PFSK-1 (cell line): ENCODE data around the gene GRWD1.

Experiments
- FOXP2 ChIP-seq: optimal IDR thresholded peaks from 2 replicates; pipeline ENCODE3; 2011; ENCODE audit warnings: borderline replicate concordance, control low read depth, inconsistent platforms; ENCODE audit not compliant: insufficient read depth; ENCODE audit errors: extremely low read length, extremely low read depth
- POLR2AphosphoS5 ChIP-seq: IDR thresholded peaks from 2 replicates; pipeline ENCODE4 v1.6.1; 2012; ENCODE audit warnings: low read depth, mild to moderate bottlenecking, control low read depth, low read length, moderate library complexity
- REST ChIP-seq, 2 experiments: IDR thresholded peaks; 2 replicates each; pipeline versions ENCODE4 v1.6.1 to v1.8.0; 2011 to 2012; ENCODE audit warnings: low read depth in 2 of 2, low read length in 2 of 2, control low read depth in 1 of 2, inconsistent platforms in 1 of 2, mild to moderate bottlenecking in 1 of 2, moderate library complexity in 1 of 2; ENCODE audit not compliant: insufficient read depth in 1 of 2
- SIN3A ChIP-seq: IDR thresholded peaks from 2 replicates; pipeline ENCODE4 v1.6.1; 2012; ENCODE audit warnings: mild to moderate bottlenecking, low read length, moderate library complexity, borderline replicate concordance; ENCODE audit not compliant: insufficient read depth
- TAF1 ChIP-seq: IDR thresholded peaks from 2 replicates; pipeline ENCODE4 v1.6.1; 2012; ENCODE audit warnings: low read length, control low read depth, borderline replicate concordance; ENCODE audit not compliant: insufficient read depth

The GRWD1 gene

GRCh38 chr19:48424694-48425219, 21.0 kb upstream of the GRWD1 start:
- TF ChIP-seq POLR2AphosphoS5 (peak; percentile 20; the same call in 1 of the 2 replicates), TAF1 (no peak), REST (IDR thresholded peaks at IDR 0.05; ENCODE audit: insufficient read depth in 1 of 2, low read depth in 2 of 2, low read length in 2 of 2) (no peak; a peak in 1 of 4 replicates), FOXP2 (no peak), SIN3A (no peak)

- TF ChIP-seq REST (IDR thresholded peaks at IDR 0.05; ENCODE audit: insufficient read depth in 1 of 2, low read depth in 2 of 2, low read length in 2 of 2) (no peak), POLR2AphosphoS5 (no peak), SIN3A (no peak), FOXP2 (no peak), TAF1 (no peak)
Observed at GRCh38 chr19:48428670-48429069, 17.1 kb upstream of the GRWD1 start.

DNA sequence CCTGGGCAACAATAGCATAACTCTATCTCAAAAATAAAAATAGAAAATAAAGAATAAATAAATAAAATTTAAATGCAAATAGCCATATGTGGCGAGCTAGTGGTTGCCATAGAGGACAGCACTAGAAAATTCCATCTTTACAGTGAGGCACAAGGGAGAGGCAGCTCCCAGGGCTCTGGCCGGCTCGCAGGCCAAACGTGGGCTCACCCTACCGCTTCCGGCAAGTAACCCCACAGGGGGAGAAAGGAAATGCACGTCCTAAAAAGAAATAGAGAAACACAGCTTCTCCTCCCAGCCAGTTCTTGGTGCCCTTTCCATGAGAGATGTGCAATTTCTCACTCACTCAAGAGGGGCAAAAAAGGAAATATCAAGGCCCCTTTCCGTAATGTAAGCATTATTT, 12.4 kb upstream of the GRWD1 start:
- TF ChIP-seq SIN3A (no peak), POLR2AphosphoS5 (no peak), REST (IDR thresholded peaks at IDR 0.05; ENCODE audit: insufficient read depth in 1 of 2, low read depth in 2 of 2, low read length in 2 of 2) (no peak)

GRCh38 chr19:48436586-48436985, 9.2 kb upstream of the GRWD1 start:
- TF ChIP-seq SIN3A (no peak), TAF1 (no peak), FOXP2 (no peak)

DNA sequence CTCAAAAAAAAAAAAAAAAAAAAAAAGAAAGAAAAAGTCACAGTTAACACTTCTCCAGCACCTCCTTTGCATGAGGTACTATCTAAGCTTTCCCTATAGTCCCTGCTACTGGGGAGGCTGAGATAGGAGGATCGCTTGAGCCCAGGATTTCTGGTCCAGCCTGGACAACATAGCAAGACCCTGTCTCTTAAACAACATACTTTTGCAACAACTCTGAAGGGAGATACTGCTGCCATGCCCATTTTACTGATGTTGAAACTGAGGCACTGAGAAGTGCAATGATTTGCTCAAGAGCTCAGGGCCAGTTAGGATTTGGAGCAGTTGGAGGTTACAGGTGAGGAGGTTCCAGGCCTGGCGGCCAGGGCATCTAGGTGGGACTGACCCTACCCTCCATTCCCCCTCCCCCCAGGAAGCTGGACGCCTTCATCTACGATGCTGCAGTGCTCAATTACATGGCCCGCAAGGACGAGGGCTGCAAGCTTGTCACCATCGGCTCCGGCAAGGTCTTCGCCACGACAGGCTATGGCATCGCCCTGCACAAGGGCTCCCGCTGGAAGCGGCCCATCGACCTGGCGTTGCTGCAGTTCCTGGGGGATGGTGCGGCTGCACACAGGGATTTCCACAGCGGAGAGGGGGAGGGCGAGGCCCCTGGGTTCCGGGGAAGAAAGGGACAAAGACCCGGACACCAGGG, 4.3 kb upstream of the GRWD1 start:
- no peak for TF ChIP-seq SIN3A
- no peak for TF ChIP-seq POLR2AphosphoS5
- no peak for TF ChIP-seq TAF1
- TF ChIP-seq FOXP2: no peak
- no peak for TF ChIP-seq REST (IDR thresholded peaks at IDR 0.05; ENCODE audit: insufficient read depth in 1 of 2, low read depth in 2 of 2, low read length in 2 of 2)
